Panc1 (cell line): ENCODE measurements around the gene COPZ2.

Source experiments
- POLR2AphosphoS5 ChIP-seq: IDR thresholded peaks from 2 replicates; pipeline ENCODE4 v1.6.1; 2012; ENCODE audit warnings: mild to moderate bottlenecking, low read depth, low read length, moderate library complexity
- SIN3A ChIP-seq: IDR thresholded peaks from 2 replicates; pipeline ENCODE4 v1.6.1; 2012; ENCODE audit warnings: low read depth, mild to moderate bottlenecking, low read length, moderate library complexity, borderline replicate concordance; ENCODE audit not compliant: insufficient read depth
- TF ChIP-seq, protein P1 (sequence below): fragments of 450-650 bp; IDR thresholded peaks from 2 replicates; pipeline ENCODE4 v1.5.1; 2017; ENCODE audit warnings: mild to moderate bottlenecking

DNA sequence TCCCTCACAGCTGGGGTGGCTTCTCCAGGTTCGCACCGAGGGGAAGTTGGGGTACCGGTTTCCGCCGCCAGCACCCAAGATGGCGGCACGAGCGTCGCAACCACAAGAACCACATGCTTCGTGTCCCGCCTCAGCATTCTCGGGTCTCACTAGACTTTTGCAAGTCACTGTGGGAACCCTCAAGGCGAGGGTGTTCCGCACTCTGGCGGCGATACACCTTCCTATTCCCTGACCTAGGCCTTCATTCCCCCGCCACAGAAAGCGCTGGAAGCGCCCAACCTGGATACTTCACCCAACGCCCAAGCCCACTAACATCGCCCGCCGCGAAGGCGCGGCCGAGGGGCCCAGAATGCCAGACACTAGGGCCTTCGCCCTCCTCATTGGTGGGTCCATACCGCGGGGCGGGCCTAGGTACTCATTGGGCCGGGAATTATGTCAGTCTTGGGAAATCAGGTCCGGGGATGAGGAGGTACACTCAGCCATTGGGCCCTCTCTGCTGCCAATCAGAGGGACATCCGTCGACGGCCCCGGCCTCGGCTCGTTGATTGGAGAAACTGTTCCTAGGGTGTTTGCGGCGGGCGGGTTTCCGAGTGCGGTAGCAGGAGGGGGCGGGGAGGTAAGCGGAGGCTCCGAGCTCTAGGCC lies 10.3 kb upstream of the COPZ2 start, which contains the start of gene NFE2L1:
- TF ChIP-seq, protein P1, sequence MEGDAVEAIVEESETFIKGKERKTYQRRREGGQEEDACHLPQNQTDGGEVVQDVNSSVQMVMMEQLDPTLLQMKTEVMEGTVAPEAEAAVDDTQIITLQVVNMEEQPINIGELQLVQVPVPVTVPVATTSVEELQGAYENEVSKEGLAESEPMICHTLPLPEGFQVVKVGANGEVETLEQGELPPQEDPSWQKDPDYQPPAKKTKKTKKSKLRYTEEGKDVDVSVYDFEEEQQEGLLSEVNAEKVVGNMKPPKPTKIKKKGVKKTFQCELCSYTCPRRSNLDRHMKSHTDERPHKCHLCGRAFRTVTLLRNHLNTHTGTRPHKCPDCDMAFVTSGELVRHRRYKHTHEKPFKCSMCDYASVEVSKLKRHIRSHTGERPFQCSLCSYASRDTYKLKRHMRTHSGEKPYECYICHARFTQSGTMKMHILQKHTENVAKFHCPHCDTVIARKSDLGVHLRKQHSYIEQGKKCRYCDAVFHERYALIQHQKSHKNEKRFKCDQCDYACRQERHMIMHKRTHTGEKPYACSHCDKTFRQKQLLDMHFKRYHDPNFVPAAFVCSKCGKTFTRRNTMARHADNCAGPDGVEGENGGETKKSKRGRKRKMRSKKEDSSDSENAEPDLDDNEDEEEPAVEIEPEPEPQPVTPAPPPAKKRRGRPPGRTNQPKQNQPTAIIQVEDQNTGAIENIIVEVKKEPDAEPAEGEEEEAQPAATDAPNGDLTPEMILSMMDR: no peak
- TF ChIP-seq POLR2AphosphoS5: 0 out of 2 replicates have a peak, but pooled peaks have one; percentile 81
- TF ChIP-seq SIN3A: peak; percentile 4; the same call in 1 of the 2 replicates
